Lower leg skin (tissue), 3 donors: ENCODE measurements around the gene HADHA.

ENCODE experiments used
- POLR2A ChIP-seq, 2 donors: fragments of 450-650 bp; IDR thresholded peaks; one replicate each; pipeline ENCODE4 v1.6.1; 2016 to 2017; ENCODE audit warnings: antibody characterized with exemption in 2 of 2, mild to moderate bottlenecking in 1 of 2, moderate library complexity in 1 of 2
- TF ChIP-seq, protein P1 (sequence below), 3 donors: fragments of 450-650 bp; IDR thresholded peaks; one replicate each; pipeline ENCODE4 v1.5.1; 2016; ENCODE audit warnings: antibody characterized with exemption in 3 of 3, mild to moderate bottlenecking in 3 of 3, moderate library complexity in 2 of 3

DNA sequence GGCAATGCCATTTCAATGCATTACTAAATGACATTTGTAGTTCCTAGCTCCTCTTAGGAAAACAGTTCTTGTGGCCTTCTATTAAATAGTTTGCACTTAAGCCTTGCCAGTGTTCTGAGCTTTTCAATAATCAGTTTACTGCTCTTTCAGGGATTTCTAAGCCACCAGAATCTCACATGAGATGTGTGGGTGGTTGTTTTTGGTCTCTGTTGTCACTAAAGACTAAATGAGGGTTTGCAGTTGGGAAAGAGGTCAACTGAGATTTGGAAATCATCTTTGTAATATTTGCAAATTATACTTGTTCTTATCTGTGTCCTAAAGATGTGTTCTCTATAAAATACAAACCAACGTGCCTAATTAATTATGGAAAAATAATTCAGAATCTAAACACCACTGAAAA is 45.6 kb upstream of the HADHA start:
- TF ChIP-seq, protein P1, sequence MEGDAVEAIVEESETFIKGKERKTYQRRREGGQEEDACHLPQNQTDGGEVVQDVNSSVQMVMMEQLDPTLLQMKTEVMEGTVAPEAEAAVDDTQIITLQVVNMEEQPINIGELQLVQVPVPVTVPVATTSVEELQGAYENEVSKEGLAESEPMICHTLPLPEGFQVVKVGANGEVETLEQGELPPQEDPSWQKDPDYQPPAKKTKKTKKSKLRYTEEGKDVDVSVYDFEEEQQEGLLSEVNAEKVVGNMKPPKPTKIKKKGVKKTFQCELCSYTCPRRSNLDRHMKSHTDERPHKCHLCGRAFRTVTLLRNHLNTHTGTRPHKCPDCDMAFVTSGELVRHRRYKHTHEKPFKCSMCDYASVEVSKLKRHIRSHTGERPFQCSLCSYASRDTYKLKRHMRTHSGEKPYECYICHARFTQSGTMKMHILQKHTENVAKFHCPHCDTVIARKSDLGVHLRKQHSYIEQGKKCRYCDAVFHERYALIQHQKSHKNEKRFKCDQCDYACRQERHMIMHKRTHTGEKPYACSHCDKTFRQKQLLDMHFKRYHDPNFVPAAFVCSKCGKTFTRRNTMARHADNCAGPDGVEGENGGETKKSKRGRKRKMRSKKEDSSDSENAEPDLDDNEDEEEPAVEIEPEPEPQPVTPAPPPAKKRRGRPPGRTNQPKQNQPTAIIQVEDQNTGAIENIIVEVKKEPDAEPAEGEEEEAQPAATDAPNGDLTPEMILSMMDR (IDR thresholded peaks at IDR 0.05) = no peak
- TF ChIP-seq POLR2A (IDR thresholded peaks at IDR 0.05) = no peak
